ENCODE data around the gene EIF4E2.

- TF ChIP-seq CTCF (IDR thresholded peaks at IDR 0.05): no peak
- TF ChIP-seq POLR2A (IDR thresholded peaks at IDR 0.05): no peak
Observed at GRCh38 chr2:232535761-232536530, 14.5 kb upstream of the EIF4E2 start.

All from thyroid gland (tissue), 4 donors.